GM12875 (cell line): ENCODE results near the gene FGD1.
"Not testable (repeated sequence)": the region's sequence is repeated elsewhere in the genome, so short reads cannot be mapped to it uniquely, and the experiment has no call there.

Source experiments
- H3K4me3 ChIP-seq: one replicate; pipeline ENCODE4 v1.5.1; 2011; ENCODE audit warnings: low read depth, low read length, control low read depth
- TF ChIP-seq, protein P1 (sequence below): IDR thresholded peaks from 2 replicates; pipeline ENCODE4 v1.5.1; 2011; ENCODE audit warnings: low read depth, mild to moderate bottlenecking, control low read depth, inconsistent platforms, low read length, moderate library complexity, borderline replicate concordance; ENCODE audit not compliant: insufficient read depth

FGD1 gene

DNA sequence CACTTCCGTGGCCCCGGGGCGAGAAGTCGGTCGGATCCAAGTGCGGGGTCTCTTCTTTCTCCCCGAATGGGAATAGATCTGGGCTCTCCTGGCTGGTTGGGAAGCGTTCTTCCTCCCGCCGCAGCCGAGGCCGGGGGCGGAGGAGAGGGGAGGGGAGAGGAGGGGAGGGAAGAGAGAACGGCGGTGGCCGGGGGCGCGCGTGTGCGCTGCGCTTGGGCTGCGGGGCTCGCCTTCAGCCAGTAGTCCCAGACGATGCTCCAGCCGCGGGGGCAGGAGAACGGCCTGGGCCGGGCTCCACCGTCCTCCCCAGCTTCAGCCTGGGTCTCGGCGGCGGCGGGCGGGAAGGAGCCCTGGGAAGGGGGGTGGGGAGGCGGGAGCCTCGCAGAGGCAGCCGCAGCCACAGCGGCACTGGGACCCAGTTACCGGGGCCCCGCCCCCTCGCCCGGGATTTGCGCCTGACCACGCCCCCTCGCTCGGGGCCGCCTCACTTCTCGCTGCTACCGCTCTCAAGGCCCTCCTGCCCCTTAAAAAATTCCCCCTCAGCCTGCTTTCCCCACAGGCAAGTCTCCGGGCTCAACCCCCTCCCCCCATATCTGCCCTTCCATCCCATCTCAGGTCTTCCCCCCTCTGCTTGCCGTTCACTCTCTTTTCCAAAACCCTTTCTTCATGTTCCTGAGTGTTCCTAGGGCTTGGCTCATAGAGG is at the start of gene FGD1:
TSS of gene FGD1 (minus strand) at position 421 of the 703 bp plus-strand sequence. CDS start 802 bp downstream, outside the sequence.
- TF ChIP-seq, protein P1, sequence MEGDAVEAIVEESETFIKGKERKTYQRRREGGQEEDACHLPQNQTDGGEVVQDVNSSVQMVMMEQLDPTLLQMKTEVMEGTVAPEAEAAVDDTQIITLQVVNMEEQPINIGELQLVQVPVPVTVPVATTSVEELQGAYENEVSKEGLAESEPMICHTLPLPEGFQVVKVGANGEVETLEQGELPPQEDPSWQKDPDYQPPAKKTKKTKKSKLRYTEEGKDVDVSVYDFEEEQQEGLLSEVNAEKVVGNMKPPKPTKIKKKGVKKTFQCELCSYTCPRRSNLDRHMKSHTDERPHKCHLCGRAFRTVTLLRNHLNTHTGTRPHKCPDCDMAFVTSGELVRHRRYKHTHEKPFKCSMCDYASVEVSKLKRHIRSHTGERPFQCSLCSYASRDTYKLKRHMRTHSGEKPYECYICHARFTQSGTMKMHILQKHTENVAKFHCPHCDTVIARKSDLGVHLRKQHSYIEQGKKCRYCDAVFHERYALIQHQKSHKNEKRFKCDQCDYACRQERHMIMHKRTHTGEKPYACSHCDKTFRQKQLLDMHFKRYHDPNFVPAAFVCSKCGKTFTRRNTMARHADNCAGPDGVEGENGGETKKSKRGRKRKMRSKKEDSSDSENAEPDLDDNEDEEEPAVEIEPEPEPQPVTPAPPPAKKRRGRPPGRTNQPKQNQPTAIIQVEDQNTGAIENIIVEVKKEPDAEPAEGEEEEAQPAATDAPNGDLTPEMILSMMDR, result no peak
- H3K4me3 ChIP-seq, result no peak within 1 kb of the TSS

DNA sequence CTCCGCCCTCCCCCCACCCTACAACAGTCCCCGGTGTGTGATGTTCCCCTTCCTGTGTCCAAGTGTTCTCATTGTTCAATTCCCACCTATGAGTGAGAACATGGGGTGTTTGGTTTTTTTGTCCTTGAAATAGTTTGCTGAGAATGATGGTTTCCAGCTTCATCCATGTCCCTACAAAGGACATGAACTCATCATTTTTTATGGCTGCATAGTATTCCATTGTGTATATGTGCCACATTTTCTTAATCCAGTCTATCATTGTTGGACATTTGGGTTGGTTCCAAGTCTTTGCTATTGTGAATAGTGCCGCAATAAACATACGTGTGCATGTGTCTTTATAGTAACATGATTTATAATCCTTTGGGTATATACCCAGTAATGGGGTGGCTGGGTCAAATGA is 46.2 kb upstream of the FGD1 start:
- not testable (repeated sequence) for H3K4me3 ChIP-seq

DNA sequence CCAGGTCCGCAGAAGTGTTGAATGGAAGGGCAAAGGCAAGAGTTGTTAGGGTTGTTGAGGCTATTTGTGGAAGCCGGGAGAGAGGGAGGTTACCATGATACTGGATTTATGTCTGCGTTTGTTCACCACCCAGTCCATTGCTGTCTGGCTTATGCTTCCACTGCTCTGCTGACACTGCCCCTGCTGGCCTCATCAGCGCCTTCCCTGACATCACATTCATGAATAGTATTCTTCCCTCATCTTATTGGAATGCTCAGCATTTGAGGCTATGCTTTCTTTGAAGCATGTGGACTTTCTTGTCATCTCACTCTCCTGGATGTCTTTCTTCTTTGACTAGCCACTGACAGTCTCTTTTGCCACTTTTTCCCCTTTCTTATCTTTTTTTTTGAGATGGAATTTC is 44.3 kb upstream of the FGD1 start:
- H3K4me3 ChIP-seq, result no peak overlapping the region
- TF ChIP-seq, protein P1, result no peak

DNA sequence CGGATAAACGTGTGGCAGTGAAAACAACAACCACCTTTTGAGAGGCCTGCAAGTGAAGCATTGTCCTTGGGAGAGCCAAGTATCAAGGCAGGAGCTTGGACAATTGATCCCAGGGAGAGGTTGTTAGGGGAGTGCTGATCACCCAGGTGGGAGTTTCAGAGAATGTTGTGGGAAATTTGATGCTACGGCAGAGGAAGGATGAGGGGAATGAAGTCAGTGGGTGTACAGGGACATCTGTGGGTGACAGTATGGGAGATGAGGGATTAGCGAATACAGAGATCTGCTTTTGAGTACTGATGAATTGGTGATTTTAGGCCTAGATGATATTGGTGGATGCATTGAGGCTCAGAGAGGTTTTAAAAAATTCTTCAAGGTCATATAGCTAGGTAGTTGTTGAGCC is 38.2 kb upstream of the FGD1 start:
- no peak overlapping the region for H3K4me3 ChIP-seq
- TF ChIP-seq, protein P1, result no peak

DNA sequence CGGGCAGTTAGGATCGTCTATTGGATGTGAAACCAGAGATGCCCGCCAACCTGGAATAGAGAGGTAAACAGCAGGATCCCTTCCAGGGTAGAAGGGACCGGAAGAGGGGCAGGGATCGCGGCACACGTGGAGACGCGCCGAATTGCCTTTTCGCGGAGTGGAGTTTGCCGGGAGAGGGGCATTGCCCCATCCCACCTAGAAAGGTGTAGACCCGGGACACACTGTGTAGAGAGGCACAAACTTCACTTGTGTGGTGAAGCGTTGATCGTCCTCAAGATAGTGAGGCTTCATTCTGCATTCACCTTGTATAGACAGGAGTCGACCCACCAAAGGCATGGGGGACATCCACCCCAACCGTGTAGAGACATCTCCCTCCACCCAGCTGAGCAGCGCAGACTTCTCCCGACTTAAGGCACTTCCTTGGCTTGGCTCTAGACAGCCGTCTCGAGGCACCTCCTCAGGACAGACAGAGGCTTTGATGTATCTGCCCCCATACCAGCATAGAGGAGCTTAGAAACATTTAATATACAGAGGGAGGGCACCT is 34.4 kb upstream of the FGD1 start:
- TF ChIP-seq, protein P1, result no peak
- H3K4me3 ChIP-seq, result peak overlapping the region; percentile 79

DNA sequence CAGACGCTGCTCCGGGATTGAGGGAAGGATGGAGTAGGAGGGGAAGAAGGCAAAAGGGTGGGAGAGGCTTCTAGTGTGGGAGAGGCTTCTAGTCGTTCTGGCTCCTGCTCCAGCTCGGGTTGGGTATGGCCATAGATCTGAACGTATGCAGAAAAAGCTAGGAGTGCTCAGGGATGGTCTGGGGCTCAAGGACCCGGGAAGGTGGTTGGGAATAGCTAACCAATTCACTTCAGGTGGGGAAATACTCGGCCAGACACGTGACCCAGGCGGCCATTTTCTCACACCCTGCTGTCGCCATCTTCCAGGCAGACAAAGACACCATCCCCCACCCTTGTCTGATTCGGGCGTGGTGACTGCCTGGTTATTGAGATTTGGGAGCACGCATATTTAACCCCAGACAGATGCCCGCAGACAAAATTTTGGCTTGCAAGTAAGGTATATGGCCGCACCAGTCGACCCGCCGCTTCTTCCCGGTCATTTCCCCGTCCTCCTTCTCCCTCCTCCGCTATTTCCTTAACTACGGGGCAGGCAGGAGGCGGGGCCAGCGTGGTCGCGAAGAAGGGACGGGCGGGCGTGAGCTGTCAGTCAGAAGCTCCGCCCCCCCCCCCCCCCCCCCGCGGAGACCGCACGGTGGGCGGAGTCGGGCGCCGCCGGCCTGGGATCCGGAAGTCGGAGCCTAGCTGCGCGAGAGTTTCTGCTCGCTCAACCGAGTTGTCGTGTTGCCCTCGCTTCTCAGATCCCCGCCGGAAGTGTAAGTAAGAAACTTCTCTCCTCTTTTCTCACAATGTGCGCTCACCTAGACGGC is 33.7 kb upstream of the FGD1 start, which contains the start of gene GNL3L:
TSS of gene GNL3L (plus strand) at position 668 of the 805 bp plus-strand sequence. CDS start 2,348 bp downstream, outside the sequence.
- TF ChIP-seq, protein P1, result no peak
- H3K4me3 ChIP-seq, result peak within 1 kb of the TSS; percentile 79

DNA sequence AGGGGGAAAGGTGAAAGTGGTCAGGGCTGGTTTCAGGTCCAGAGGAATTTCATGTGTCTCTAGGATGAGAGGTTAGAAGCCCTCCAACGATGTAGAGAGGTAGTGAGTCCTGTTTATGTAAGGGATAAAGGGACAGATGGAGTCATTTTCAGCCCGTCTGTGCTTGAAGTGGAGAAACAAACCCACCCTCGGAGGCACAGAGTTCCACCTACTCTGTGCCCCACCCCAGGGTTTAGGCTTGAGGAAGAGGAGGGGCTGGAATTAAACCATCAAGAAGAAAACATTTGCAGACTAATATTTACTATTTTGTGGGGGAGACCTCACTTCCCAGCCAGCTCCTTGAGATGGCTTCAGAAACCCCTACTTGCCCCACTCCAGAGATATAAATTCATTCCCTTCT is 33.1 kb upstream of the FGD1 start:
- TF ChIP-seq, protein P1, result no peak
- peak overlapping the region; percentile 52 for H3K4me3 ChIP-seq
